K562 (cell line): ENCODE measurements around the gene IGSF9. TPM values are rescaled to one million over a fixed set of nuclear protein-coding genes. Genes with fewer than 3 reads are reported as not detected.

Experiments used
- CC2D1A ChIP-seq: fragments of 450-650 bp; IDR thresholded peaks from 2 replicates; pipeline ENCODE4 v1.6.1; 2017; ENCODE audit warnings: mild to moderate bottlenecking
- CTCFL ChIP-seq: IDR thresholded peaks from 2 replicates; pipeline ENCODE4 v1.6.1; 2011; ENCODE audit warnings: borderline replicate concordance, low read depth, mild to moderate bottlenecking, moderate library complexity, low read length; ENCODE audit not compliant: insufficient read depth, poor library complexity, severe bottlenecking
- HEY1 ChIP-seq: fragments of 250-450 bp; sonication (Bioruptor Pico); IDR thresholded peaks from 2 replicates; pipeline ENCODE4 v1.5.0; 2020; ENCODE audit warnings: mild to moderate bottlenecking, moderate library complexity, borderline replicate concordance
- JUN ChIP-seq, 2 experiments: sonication (generic) in 1 of 2; formaldehyde crosslinking in 1 of 2; IDR thresholded peaks; 2 replicates each; pipeline versions ENCODE4 v1.6.1 to v1.8.0; 2012 to 2022; ENCODE audit warnings: borderline replicate concordance in 2 of 2, mild to moderate bottlenecking in 2 of 2, improper control_type of control experiment in 1 of 2, low read depth in 1 of 2, low read length in 1 of 2, missing genetic modification reagents in 1 of 2
- JUND ChIP-seq, 2 experiments: IDR thresholded peaks; 2 replicates in 1 of 2; 3 replicates in 1 of 2; pipeline ENCODE4 v1.6.1; 2011; ENCODE audit warnings: borderline replicate concordance in 2 of 2, low read depth in 2 of 2, low read length in 2 of 2, improper control_type of control experiment in 1 of 2, missing biosample characterization in 1 of 2, missing genetic modification characterization in 1 of 2, missing genetic modification reagents in 1 of 2
- MEIS2 ChIP-seq: fragments of 450-650 bp; IDR thresholded peaks from 2 replicates; pipeline ENCODE4 v1.6.1; 2014; ENCODE audit warnings: mild to moderate bottlenecking; ENCODE audit not compliant: partially characterized antibody
- POLR2AphosphoS5 ChIP-seq: IDR thresholded peaks from 2 replicates; pipeline ENCODE4 v1.6.1; 2011; ENCODE audit warnings: mild to moderate bottlenecking, low read depth, low read length, moderate library complexity; ENCODE audit not compliant: control insufficient read depth, insufficient read depth
- RCOR1 ChIP-seq, 2 experiments: IDR thresholded peaks; 2 replicates each; pipeline ENCODE4 v1.6.1; 2012; ENCODE audit warnings: low read depth in 2 of 2, low read length in 2 of 2, borderline replicate concordance in 1 of 2, improper control_type of control experiment in 1 of 2
- SMARCE1 ChIP-seq: fragments of 450-650 bp; IDR thresholded peaks from 2 replicates; pipeline ENCODE4 v1.7.1; 2016; ENCODE audit warnings: mild to moderate bottlenecking
- U2AF2 ChIP-seq: fragments of 200-400 bp; formaldehyde crosslinking; optimal IDR thresholded peaks from 2 replicates; pipeline ENCODE3; 2017; ENCODE audit warnings: low read depth, mild to moderate bottlenecking, low read length
- polyA plus RNA-seq, 8 experiments: library from polyadenylated mRNA; depleted of rRNA in 4 of 8; stranded (reverse) in 5 of 8; unstranded in 3 of 8; fragments of >200 nt; fragmentation: Nextera tagmentation in 2 of 8; fragmentation: Illumina TruSeq in 1 of 8; extraction: Ambion mirVana in 2 of 8; extraction: Trizol in 1 of 8; gene quantifications; 2 replicates each; pipeline versions ENCODE4 v1.2.1 to v1.2.3, GENCODE V29; 2011 to 2014; ENCODE audit warnings: inconsistent platforms in 1 of 8, missing spikeins in 1 of 8
- total RNA-seq, 7 experiments: library from RNA; depleted of rRNA in 6 of 7; stranded (reverse); fragments of >200 nt in 6 of 7; fragmentation: Illumina TruSeq in 2 of 7; extraction: Trizol in 2 of 7; gene quantifications; 2 replicates each; pipeline versions ENCODE4 v1.2.1 to v1.2.3, GENCODE V29; 2011 to 2021; ENCODE audit warnings: low replicate concordance in 1 of 7
- TF ChIP-seq, protein P1 (sequence below): fragments of 200-800 bp; sonication (Bioruptor generic); IDR thresholded peaks from 2 replicates; pipeline ENCODE4 v1.6.1; 2016; ENCODE audit warnings: missing genetic modification characterization, missing compliant biosample characterization
- TF ChIP-seq, protein P2 (sequence below): fragments of 200-800 bp; sonication (Bioruptor generic); IDR thresholded peaks from 2 replicates; pipeline ENCODE4 v1.6.1; 2017; ENCODE audit warnings: missing genetic modification characterization, missing compliant biosample characterization

Gene IGSF9
- total and polyA plus RNA-seq, 9 of the 15 experiments (the other 6 are each of a cell fraction or from before 2014, with no cell fraction given): 0.03 to 0.29 (median 0.07) TPM; not detected in 1

GRCh38 chr1:159891275-159892157 lies 53.9 kb downstream of the IGSF9 start (continued):
- TF ChIP-seq POLR2AphosphoS5: no peak
- TF ChIP-seq, protein P1, sequence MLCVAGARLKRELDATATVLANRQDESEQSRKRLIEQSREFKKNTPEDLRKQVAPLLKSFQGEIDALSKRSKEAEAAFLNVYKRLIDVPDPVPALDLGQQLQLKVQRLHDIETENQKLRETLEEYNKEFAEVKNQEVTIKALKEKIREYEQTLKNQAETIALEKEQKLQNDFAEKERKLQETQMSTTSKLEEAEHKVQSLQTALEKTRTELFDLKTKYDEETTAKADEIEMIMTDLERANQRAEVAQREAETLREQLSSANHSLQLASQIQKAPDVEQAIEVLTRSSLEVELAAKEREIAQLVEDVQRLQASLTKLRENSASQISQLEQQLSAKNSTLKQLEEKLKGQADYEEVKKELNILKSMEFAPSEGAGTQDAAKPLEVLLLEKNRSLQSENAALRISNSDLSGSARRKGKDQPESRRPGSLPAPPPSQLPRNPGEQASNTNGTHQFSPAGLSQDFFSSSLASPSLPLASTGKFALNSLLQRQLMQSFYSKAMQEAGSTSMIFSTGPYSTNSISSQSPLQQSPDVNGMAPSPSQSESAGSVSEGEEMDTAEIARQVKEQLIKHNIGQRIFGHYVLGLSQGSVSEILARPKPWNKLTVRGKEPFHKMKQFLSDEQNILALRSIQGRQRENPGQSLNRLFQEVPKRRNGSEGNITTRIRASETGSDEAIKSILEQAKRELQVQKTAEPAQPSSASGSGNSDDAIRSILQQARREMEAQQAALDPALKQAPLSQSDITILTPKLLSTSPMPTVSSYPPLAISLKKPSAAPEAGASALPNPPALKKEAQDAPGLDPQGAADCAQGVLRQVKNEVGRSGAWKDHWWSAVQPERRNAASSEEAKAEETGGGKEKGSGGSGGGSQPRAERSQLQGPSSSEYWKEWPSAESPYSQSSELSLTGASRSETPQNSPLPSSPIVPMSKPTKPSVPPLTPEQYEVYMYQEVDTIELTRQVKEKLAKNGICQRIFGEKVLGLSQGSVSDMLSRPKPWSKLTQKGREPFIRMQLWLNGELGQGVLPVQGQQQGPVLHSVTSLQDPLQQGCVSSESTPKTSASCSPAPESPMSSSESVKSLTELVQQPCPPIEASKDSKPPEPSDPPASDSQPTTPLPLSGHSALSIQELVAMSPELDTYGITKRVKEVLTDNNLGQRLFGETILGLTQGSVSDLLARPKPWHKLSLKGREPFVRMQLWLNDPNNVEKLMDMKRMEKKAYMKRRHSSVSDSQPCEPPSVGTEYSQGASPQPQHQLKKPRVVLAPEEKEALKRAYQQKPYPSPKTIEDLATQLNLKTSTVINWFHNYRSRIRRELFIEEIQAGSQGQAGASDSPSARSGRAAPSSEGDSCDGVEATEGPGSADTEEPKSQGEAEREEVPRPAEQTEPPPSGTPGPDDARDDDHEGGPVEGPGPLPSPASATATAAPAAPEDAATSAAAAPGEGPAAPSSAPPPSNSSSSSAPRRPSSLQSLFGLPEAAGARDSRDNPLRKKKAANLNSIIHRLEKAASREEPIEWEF: no peak
- TF ChIP-seq CC2D1A: peak; percentile 75; the same call in 1 of the 2 replicates
- no peak for TF ChIP-seq U2AF2
- no peak for TF ChIP-seq JUND (IDR thresholded peaks at IDR 0.05; ENCODE audit: borderline replicate concordance, low read depth, low read length)
- TF ChIP-seq JUND (tag; IDR thresholded peaks at IDR 0.05; ENCODE audit: borderline replicate concordance, low read depth, low read length): 0 out of 3 replicates have a peak, but pooled peaks have one; percentile 11
- TF ChIP-seq HEY1: no peak
- no peak for TF ChIP-seq RCOR1 (IDR thresholded peaks at IDR 0.05; ENCODE audit: borderline replicate concordance in 1 of 2, low read depth in 2 of 2, low read length in 2 of 2)
- no peak for TF ChIP-seq SMARCE1
- TF ChIP-seq, protein P2, sequence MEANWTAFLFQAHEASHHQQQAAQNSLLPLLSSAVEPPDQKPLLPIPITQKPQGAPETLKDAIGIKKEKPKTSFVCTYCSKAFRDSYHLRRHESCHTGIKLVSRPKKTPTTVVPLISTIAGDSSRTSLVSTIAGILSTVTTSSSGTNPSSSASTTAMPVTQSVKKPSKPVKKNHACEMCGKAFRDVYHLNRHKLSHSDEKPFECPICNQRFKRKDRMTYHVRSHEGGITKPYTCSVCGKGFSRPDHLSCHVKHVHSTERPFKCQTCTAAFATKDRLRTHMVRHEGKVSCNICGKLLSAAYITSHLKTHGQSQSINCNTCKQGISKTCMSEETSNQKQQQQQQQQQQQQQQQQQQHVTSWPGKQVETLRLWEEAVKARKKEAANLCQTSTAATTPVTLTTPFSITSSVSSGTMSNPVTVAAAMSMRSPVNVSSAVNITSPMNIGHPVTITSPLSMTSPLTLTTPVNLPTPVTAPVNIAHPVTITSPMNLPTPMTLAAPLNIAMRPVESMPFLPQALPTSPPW (CRISPR knock-in tag): no peak
- no peak for TF ChIP-seq CTCFL
- no peak for TF ChIP-seq MEIS2
- TF ChIP-seq JUN (IDR thresholded peaks at IDR 0.05; ENCODE audit: borderline replicate concordance, low read depth, low read length): 0 out of 2 replicates have a peak, but pooled peaks have one; percentile 27
- TF ChIP-seq JUN (CRISPR knock-in tag; IDR thresholded peaks at IDR 0.05; ENCODE audit: borderline replicate concordance): no peak
